Right renal pelvis (tissue), 4 donors: ENCODE measurements around the gene RALA. TPM values are rescaled to one million over a fixed set of nuclear protein-coding genes. Genes with fewer than 3 reads are reported as not detected.

Source experiments
- DNase-seq, 4 donors: peaks; one replicate each; pipeline ENCODE4 v3.0.0-alpha.2; 2013; ENCODE audit warnings: low read depth in 4 of 4, low spot score in 3 of 4, missing footprints in 1 of 4
- polyA plus RNA-seq, 4 donors: library from polyadenylated mRNA; unstranded; fragments of 120-200 nt; gene quantifications; one replicate each; pipeline ENCODE4 v1.2.1, GENCODE V29; 2013; ENCODE audit not compliant: insufficient read length in 4 of 4

The RALA gene
- polyA plus RNA-seq, 4 donors = 65.2 to 79.9 (median 74.4) TPM

DNA sequence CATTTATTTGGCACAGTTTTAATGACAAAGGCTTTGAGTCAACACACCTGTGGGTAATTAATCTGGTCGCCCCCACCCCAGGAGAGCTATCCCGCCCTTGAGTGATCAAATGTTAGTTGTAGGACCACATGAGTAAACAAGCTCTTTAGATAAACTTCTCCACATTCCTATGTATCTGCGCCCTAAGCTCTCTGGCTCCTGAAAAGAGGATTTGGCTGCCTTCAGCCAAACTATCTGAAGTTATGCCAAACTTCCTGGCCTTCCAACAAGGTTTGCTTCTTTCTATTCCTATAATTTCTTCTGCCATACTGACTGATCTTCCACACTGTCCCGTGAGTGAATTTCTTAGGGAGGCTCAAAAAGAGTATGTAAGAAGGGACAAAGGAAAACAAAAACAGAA lies 134.2 kb downstream of the RALA start:
- no peak for DNase-seq

Other genes starting within 250 kb of the RALA start
- gene YAE1, start 57.2 kb upstream of the RALA start, polyA plus RNA-seq = 10 to 100 TPM; 34.4 to 43.2 (median 42.5) TPM